Measurements from ENCODE around the gene OS9.

The OS9 gene

DNA sequence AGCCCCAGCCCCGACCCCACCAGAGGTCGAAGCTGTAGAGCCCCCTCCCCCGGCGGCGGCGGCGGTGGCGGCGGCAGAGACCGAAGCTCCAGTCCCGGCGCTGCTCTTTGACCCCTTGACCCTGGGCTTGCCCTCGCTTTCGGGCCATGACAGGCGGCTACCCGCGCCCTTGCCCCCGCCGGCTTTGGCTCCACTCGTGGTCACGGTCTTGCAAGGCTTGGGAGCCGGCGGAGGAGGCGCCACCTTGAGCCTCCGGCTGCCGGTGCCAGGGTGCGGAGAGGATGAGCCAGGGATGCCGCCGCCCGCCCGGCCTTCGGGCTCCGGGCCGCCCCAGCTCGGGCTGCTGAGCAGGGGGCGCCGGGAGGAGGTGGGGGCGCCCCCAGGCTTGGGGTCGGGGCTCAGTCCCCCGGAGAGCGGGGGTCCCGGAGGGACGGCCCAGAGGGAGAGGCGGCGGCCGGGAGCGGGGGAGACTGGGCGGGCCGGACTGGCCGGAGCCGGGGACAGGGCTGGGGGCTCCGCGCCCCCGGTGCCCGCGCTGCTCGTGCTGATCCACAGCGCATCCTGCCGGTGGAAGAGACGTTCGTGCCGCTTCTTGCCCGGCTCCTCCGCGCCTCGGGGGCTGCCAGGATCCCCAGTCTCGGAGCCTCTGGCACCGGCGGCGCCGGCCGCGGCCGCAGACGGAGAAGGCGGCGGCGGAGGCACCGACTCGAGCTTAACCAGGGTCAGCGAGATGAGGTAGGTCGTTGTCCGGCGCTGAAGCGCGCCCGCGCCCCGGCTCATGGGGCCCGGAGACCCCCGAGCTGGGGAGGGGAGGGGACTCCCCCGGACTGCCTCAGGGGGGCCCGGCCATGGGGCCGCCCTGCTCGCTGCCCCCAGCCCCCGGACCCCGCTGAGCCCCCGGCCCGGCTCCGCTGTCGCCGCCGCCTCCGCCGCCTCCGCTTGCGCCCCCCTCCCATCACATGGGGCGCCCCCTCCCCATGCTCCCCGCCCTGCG lies 43.8 kb downstream of the OS9 start:
- DNase-seq, result no peak

DNA sequence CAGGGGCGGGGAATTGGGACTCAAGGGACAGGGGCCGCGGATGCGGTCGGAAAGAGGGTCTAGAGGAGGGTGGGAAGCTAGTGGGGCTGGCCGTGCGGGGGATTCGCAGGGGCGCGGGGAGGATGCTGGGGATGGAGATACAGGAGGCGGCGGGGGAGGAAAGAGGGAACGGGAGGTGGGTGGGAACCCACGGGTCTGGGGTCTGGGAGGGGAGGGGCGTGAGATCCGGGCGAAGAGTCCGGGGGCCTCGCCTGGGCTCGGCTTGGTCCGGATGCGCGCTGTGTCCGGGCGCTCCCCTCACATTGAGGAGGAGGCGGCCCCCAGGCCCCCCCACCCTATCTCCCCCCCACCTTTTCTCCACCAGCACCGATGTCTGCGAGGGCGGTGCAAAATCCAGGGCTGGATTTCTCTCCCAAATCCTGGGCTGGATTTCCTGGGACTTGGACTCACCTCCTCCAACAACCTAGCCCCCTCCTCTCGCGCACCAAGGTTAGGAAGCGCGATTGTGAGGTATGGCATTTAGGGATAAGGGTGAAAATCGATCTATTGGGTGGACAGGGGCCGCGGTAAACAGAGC lies 44.8 kb downstream of the OS9 start, which contains the start of gene AGAP2:
TSS of gene AGAP2 (minus strand) at position 82 of the 577 bp plus-strand sequence. CDS start 496 bp downstream, outside the sequence.
- no peak for DNase-seq

DNA sequence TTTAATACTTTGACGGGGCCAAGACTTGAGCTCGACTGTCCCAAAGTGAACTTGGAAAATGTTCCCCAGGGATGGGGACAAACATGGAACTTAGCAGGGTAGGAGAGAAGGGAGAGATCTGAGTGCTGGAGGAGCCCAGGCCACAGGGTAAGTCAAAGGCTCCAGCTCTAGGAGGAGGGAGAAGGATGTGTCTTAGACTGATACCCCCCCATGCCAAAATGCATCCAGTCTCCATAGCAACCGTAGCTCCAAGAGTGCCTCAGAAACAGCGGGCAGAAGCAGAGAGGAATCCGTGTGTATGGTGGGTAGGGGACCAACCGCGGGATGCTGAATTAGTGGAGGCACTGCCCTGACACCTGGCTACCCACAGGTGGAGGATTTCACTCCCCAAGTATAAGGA lies 45.5 kb downstream of the OS9 start:
- no peak for DNase-seq

DNA sequence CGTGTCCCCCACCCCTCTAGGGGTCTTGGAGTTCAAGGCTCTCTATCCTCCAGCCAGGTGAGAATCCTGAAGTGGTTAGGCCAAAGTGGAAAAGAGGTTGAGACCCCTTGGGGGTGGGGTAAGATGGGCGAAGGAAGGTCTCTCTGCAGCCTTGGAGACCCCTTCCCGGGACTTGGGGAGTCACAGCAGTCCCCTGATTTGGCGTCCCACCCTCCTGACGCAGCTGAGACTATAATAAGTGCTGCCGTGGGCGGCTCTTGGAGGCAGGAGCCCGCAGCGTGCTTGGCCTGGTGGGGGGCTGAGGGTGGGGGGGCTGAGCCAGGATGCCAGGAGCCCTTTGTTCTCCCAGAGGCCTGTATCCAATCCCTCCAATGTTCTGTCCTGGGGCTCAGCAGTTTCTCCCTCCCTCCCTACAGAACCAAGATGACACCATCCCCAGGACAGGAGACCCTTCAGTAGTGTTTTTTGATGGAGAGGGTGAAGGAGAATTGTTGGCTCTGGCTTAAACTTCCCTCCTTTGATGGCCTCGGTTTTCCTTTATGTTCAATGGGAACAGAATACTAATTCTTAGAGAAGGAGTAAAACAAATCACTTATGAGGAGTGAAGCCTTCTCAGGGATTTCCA lies 46.1 kb downstream of the OS9 start:
- DNase-seq, result no peak

DNA sequence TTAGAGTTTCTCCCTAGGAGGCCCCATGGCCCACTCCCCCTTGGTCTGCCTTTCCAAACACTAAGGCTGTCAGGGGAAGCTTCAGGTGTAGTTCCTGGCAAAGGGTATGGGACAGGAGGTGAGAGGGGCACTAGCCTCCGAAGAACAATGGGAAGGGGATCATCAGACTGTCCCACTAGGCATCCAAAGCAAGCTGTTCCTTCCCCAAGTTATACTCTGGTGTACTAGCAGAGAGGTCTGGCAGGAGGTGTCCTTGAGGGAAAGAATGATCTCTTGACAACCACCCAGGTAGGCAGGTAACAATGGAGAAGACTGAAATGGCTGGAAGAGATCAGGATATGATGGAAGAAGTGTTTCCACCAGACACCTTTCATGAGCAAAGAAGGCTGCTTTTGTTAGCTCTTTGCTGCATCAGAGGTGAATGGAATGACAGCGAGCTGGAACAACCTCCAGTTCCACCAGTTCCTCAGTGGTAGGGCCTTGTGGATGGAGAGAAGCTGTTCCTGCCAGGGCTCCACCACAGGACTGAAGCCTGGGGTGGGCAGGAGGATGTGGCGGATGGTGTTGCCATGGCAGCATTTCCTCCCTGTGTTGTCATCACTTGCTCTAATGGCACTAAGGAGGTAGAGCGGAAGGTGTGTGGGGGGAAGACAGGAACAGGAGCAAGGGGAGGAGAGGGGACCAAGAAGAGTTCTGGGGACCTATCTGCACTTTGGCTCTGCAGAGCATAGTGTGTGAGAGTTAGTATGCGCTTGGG lies 46.9 kb downstream of the OS9 start:
- DNase-seq, result peak; percentile 45 to 91 (median 80)

DNA sequence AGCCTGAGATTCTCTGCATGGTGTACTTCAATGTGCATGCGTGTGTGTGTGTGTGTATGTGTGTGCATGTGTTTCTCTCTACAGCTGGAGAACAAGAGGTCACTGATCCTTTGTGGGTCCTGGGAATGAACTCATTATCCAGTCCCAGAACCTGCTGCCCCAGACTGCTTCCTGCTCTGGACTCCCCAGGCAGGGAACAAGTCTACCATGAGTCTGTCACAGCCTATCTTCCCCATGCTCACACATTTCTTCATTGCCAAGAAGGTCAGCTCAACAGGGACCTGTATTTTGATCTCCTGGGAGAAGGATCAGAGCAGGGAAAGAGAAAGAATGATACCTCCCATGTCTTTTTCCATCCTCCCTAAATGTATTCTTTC lies 47.5 kb downstream of the OS9 start:
- no peak for DNase-seq

DNA sequence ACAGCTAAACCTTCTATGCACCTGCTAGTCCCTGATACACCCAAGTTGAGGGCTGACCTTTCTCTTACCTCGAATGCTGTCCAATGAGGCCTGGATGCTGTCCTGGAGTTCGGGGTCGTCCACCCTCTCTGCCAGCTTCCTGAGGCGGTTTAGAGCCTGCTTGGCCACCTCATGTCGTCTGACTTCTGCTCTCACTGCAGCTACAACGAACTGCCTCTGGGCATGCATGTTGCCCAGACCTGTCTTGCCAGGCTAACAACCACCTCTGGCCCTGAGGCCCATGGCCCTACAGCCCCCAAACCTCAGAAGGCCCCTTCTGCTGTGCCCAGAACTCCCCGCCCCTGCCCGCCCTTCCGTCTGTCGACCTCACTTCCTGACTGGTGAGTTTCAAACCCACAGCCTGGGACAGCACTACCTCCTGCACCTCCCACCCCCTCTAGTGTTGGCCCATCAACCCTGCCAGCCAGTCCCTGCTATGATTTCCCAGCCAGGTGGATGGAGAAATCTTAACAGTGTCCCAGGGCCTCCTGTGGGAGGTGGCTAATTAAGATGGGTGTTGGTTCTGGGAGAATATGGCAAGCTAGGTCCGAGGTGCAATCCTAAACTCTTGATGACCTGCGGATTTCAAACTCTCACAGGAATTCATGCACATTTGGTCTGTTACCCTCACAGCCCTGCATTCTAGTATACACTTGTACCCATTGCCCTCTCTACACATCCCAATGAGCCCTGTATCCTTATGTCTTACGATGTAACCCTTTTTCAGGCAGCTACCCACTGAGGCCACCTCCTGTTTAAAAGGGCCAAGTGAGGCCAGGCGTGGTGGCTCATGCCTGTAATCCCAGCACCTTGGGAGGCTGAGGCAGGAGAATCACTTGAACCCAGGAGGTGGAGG lies 48.2 kb downstream of the OS9 start:
- peak; percentile 48 to 76 (median 70) for DNase-seq

DNA sequence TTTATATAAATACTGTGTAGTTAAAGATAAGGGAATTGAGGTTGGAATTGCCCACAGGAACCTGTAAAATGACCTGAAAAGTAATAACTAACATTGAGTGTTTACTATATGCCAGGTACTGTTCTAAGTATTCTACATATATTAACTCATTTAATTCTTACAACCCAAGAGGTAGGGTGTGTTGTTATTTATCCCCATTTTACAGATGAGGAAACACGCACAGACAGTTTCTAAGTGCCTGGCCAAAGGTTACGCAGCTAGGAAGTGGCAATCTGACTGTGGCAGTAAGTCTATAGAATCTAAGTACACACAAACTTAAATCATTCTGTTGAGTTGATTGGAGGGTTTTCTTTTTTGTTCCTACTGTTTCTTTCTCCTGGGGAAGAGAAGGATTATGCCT lies 49.8 kb downstream of the OS9 start:
- DNase-seq, result no peak

DNA sequence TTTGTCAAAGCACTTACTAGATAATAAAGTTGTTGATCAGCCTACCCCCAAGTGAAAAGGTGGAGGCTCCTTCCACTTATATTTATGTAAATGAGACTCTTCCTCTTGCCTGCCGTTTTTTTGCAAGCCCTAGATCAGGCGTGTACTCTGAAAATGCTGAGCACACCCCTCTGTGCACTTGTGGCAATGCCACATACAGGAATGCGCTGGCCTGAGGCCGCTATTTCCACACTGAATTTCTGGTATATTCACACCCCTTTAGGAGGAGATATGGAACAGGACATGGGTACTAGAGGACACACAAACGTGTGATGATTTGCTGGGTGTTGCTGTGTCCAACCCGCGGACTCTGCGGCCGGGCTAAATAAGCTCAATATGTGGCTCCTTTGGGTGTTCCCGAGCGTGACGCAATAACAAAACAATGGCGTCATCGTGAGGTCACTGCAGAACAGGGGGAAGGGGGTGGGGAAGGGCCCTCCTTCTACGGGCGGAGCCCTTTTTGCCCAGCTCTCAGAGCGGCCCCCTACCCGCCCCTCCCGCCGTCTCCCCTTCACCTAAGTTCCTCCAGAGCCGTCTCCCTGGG lies 50.4 kb downstream of the OS9 start:
- peak in 5 of 6 experiments; percentile 68 to 90 (median 82) for DNase-seq

DNA sequence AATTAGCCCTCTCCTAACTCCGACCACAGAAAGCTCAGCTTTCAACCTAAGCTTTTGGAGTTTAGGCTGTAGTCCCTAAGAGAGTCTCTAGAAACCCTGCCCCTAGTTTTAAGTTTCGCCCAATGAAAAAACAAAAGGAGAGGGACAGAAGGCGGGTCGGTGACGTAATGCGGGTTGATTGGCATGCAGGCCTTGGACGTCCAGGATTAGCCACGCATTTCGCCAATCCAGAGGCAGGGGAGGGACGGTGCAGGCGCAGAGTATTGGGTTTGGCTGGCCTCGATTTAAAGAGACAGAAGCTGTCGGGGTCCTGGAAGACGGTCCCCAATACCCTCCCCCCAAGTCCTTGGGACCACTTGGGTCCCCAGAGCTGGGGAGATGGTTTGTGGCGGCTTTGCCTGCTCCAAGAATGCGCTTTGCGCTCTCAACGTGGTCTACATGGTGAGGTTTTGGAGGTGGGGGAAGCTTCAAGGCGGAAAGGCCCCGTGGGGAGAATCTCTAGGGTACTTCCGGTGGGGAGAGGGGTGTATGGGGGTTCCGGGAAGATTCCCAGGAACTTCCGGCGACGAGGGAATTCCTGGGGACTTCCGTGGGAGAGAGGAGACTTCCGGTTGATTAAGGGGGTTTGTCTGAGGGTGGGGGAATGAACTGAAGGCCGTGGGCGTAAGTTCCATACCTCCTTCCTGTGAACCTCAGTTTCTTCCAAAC lies 51.0 kb downstream of the OS9 start, which contains the start of gene TSPAN31:
TSS of gene TSPAN31 (plus strand) at position 263 of the 708 bp plus-strand sequence. CDS start at position 379, 116 bp downstream.
- DNase-seq, result peak; percentile 86 to 95 (median 94)

DNA sequence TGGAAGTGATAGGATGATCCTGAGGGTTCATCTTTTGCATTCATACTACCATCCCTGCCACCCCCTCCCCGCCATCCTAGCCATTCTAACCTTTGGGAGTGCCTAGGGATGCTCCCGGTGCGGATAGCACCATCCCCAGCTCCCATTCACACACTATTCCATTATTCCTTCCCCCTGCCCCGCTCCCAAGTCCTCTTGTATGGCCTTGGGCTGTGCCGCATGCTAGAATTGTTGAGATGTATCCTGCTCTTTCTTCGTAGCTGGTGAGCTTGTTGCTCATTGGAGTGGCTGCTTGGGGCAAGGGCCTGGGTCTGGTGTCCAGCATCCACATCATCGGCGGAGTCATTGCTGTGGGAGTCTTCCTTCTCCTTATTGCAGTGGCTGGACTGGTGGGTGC lies 51.6 kb downstream of the OS9 start:
- DNase-seq, result no peak

DNA sequence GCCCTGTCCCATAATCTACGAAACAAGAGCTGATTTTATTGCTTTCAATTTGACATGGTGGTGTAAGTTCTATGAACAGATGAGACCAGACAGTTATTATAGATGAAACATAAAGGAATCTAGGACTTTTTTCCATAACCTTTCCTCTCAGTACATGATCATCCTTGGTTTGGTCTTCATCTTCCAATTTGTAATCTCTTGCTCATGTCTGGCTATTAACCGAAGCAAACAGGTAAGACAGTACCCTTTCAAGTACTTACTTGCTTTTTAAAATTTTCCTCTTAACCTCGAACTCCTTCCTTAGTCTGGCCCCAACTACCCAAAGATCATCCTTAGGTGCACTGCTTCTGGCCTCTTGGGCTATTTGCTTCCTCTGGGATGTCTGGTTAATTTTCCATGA lies 52.1 kb downstream of the OS9 start:
- no peak for DNase-seq

DNA sequence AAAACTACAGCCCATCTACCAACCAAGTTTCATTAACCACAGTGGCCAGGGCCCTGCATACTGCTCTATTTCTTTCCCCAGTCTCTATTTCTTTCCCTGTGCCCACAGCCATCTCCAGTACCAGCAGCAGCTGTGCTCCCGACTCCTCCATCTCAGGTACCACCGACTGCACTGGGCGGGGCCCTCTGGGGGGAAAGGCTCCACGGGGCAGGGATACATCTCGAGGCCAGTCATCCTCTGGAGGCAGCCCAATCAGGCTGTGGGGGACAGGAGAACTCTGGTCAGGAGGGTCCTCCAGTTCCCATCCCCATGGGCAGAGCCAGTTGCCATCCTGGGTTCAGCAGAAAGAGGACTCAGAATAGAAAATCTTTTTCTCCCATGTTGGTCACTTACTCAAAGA lies 55.1 kb downstream of the OS9 start:
- DNase-seq, result no peak

DNA sequence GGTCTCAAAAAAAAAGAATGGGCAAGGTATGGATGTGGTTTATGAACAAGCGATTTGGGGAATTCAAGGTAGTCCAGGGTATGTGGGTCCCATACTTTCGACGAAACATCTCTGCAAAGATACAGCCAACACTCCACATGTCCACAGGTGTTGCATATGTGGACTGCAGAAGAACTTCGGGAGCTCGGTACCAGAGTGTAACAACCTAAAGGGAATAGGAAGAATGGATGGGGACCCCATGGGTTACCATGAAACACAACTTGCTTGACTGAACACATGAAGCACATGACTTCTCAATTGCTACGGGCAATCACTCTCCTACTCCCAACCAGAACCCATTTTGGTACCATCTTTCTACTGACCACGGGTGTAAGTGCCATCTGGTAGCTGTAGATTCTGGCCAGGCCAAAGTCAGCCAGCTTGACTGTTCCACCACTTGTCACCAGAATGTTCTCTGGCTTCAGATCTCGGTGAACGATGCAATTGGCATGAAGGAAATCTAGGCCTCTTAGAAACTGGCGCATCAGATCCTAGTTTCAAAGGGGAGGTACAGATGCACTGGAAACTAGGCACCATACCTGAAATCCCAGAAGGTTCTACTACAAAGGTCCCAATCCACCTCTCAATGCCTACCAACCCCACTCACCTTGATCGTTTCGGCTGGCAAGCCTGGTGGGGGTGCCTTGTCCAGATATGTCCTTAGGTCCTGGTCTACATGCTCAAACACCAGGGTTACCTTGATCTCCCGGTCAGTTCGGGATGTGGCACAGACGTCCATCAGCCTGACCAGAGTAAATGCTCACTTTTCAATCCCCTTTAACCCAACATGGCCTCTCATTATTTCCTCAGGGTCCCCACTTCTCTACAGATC lies 56.9 kb downstream of the OS9 start:
- DNase-seq, result no peak

DNA sequence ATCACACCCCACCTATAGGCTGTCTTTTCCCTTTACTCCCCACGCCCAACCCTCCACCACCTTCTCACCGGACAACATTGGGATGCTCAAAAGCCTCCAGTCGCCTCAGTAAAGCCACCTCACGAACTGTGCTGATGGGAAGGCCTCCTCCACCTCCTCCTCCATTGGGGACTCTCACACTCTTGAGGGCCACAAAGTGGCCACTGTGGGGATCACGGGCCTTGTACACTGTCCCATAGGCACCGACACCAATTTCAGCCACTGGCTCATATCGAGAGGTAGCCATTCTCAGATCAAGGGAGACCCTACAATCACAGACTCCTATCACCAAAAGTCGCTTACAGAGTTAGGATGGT lies 57.5 kb downstream of the OS9 start:
- no peak for DNase-seq

DNA sequence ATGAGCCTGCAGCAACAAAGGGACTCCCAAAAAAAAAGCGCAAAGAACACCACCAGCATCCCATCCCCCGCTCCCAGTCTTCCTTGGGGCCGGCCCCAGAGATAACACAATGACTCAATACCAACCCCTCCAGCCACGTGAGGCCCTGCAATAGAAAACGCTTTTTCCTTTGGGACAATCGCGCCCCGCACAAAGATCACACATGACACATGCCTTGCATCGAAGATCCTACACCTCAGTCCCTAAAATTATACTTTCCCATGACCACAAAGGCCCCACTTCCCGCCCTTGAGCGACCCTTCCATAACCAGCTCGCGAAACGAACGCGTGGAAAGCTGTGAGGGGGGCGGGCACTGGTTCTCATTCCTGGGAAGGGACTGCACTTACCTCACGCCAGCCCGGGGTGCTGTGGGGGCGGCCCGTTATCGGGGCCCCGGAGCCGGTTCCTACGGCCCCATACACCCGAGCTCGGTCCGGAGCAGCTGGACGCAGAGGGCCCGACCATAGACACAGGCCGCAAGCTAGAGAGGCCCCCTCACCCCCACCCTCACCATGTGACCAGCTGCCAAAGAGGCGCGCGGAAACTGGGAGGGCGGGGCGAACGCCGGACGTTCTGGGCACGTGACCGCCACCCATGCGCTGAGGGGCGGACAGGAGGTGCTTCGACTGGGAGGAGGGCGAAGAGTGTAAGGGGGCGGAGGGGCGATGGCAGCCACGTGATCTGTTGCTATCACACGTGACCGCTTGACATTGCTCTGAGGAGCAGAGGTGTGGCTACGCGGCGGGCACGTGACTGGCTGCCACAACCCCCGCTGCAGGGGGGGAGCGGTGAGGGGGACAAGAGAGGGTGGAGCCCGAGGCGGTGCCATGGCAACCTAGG lies 58.1 kb downstream of the OS9 start, which contains the start of gene CDK4:
TSS of gene CDK4 (minus strand) at position 523 of the 880 bp plus-strand sequence. CDS start 593 bp downstream, outside the sequence.
- DNase-seq, result peak; percentile 95 to 99 (median 98)

DNA sequence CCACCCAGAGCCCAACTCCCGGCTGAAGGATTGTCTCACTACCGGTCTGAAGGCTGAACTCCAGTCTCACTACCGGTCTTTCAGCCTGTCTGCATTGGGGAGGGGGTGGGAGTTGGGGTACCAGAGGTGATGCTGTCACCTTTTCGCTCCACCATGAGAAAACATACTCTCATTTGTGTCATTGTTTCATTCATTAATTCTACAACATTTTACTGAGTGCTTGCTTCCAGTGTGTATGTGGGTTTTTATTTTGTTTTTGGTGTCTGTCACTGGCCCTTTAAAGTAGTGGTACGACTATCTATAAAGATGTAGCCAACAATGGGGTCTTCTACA lies 58.7 kb downstream of the OS9 start:
- no peak for DNase-seq

DNA sequence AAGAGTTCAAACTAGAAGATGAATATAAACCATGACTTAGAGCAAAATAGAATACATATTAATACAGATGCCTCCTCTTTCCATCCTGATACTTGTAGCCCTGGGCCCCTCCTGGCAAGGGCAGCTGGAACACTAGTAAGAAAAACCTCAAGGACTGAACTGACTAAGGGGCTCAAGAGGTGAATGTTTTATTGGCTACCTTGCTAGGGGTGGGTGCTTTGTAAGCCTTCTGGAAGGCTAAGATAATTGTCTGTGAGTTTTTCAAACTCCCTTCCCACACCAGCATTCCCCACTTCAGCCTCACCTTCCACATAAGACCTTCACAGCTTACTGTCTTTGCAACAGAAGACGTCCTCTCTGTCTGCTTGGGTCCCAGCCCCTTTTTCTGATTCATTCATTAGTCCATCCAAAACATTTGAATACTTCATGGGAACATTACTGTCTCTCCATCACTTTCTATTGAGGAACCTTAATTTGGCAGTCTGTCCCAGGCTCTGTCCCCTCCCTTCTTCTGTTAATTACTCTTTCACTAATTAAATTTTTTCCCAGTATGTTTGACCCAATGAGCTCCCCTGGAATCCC lies 59.9 kb downstream of the OS9 start:
- no peak for DNase-seq

Measured in stimulated activated naive CD4-positive, alpha-beta T cell (primary cell).